Endothelial cell of hepatic sinusoid (primary cell): ENCODE data around the gene GIPC2.

Experiments used
- in situ Hi-C: cut with HindIII; loops from 2 replicates; pipeline ENCODE4 v1.10.0; 2017; ENCODE audit warnings: low sequenced_read_pairs

Gene GIPC2

GRCh38 chr1:78136680-78137079 is 90.9 kb downstream of the GIPC2 start:
- in situ Hi-C loops, result no loop called here

GRCh38 chr1:78141531-78142231 is 95.9 kb downstream of the GIPC2 start:
- in situ Hi-C loops, result loop anchor here (5.0 to 10.0 kb wide), 4 partner anchors 71 to 543 kb away; no protein-coding TSS in a partner anchor

GRCh38 chr1:78142736-78143135 is 97.0 kb downstream of the GIPC2 start:
- in situ Hi-C loops, result loop anchor here (5.0 to 10.0 kb wide), 4 partner anchors 70 to 542 kb away; no protein-coding TSS in a partner anchor

- in situ Hi-C loops, result loop anchor here (5.0 to 10.0 kb wide), 4 partner anchors 69 to 542 kb away; no protein-coding TSS in a partner anchor
These were observed 97.4 kb downstream of the GIPC2 start for GRCh38 chr1:78143152-78143551.

GRCh38 chr1:78143673-78144072 is 97.9 kb downstream of the GIPC2 start:
- in situ Hi-C loops, result loop anchor here (5.0 to 10.0 kb wide), 4 partner anchors 69 to 541 kb away; no protein-coding TSS in a partner anchor

- in situ Hi-C loops, result loop anchor here (10.0 kb wide), 1 partner anchor 540 kb away; no protein-coding TSS in a partner anchor
These were observed 99.4 kb downstream of the GIPC2 start for GRCh38 chr1:78145105-78145580.

GRCh38 chr1:78146205-78146771 is 100.5 kb downstream of the GIPC2 start:
- in situ Hi-C loops, result loop anchor here (10.0 kb wide), 1 partner anchor 539 kb away; no protein-coding TSS in a partner anchor

GRCh38 chr1:78147031-78147430 is 101.3 kb downstream of the GIPC2 start:
- in situ Hi-C loops, result loop anchor here (10.0 kb wide), 1 partner anchor 538 kb away; no protein-coding TSS in a partner anchor

GRCh38 chr1:78153092-78153736 is 107.4 kb downstream of the GIPC2 start:
- in situ Hi-C loops, result no loop called here

- in situ Hi-C loops, result no loop called here
These were observed 109.4 kb downstream of the GIPC2 start for GRCh38 chr1:78155121-78155520.

GRCh38 chr1:78156805-78157521 is 111.2 kb downstream of the GIPC2 start:
- in situ Hi-C loops, result no loop called here

GRCh38 chr1:78165816-78166215 is 120.0 kb downstream of the GIPC2 start:
- in situ Hi-C loops, result no loop called here

- in situ Hi-C loops, result no loop called here
These were observed 122.5 kb downstream of the GIPC2 start for GRCh38 chr1:78168306-78168705.

- in situ Hi-C loops, result no loop called here
These were observed 125.1 kb downstream of the GIPC2 start for GRCh38 chr1:78170859-78171258.

- in situ Hi-C loops, result no loop called here
These were observed 126.2 kb downstream of the GIPC2 start for GRCh38 chr1:78171736-78172590.

- in situ Hi-C loops, result no loop called here
These were observed 130.7 kb downstream of the GIPC2 start for GRCh38 chr1:78176448-78176847.

- in situ Hi-C loops, result no loop called here
These were observed 132.0 kb downstream of the GIPC2 start for GRCh38 chr1:78177708-78178270.

- in situ Hi-C loops, result no loop called here
These were observed 133.1 kb downstream of the GIPC2 start for GRCh38 chr1:78178816-78179215.

GRCh38 chr1:78184460-78185072 is 138.8 kb downstream of the GIPC2 start:
- in situ Hi-C loops, result no loop called here
